ENCODE measurements around the gene CAPZB. TPM values are rescaled to one million over a fixed set of nuclear protein-coding genes. Genes with fewer than 3 reads are reported as not detected.

The CAPZB gene
- total RNA-seq, 1 donor from 2014 or later: 352 TPM

GRCh38 chr1:19400192-19400611, 85.1 kb downstream of the CAPZB start:
- no peak overlapping the region for H3K4me3 Mint-ChIP-seq (ENCODE audit: unreplicated experiment)
- no peak for DNase-seq (ENCODE audit: low spot score)
- no peaks in the 10 kb centered on the region for H3K27me3 Mint-ChIP-seq (ENCODE audit: low read depth)
- peak overlapping the region; percentile 97 for H3K27ac Mint-ChIP-seq (ENCODE audit: unreplicated experiment)
- H3K4me1 Mint-ChIP-seq (ENCODE audit: low read depth): peaks cover 85% of the 10 kb centered on the region
- TF ChIP-seq CTCF (IDR thresholded peaks at IDR 0.05): no peak
- H3K9me3 Mint-ChIP-seq (ENCODE audit: low read depth): no peaks in the 10 kb centered on the region
- peaks cover 7% of the 10 kb centered on the region for H3K36me3 Mint-ChIP-seq (ENCODE audit: low read depth)

DNA sequence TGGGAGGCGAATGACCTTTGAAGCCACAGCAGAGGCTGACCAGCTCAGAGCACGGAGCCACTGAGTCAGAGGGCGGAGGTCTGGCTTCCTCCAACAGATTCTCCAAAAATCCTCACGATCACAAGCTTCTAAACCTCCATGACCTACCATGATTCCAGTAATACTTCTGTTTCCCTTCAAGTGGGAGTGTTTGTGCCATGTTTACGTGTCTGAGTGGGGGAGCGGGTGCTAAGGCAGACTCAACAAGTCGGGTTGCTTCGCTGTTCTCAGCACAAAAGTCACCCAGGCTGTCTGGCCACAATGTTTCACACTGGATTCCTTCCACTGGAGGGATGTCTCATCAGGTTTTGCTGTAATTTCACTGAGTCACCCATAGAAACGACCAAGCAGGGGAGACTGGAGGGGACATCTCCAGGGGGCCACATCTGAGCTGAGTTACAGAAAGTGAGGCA, 87.0 kb downstream of the CAPZB start:
- DNase-seq (ENCODE audit: low spot score): no peak
- peaks cover 76% of the 10 kb centered on the region for H3K4me1 Mint-ChIP-seq (ENCODE audit: low read depth)

GRCh38 chr1:19397217-19397945, 88.0 kb downstream of the CAPZB start:
- H3K27ac Mint-ChIP-seq (ENCODE audit: unreplicated experiment): peak overlapping the region; percentile 97
- H3K27me3 Mint-ChIP-seq (ENCODE audit: low read depth): no peaks in the 10 kb centered on the region
- no peak for TF ChIP-seq CTCF (IDR thresholded peaks at IDR 0.05)
- no peak overlapping the region for H3K4me3 Mint-ChIP-seq (ENCODE audit: unreplicated experiment)
- H3K36me3 Mint-ChIP-seq (ENCODE audit: low read depth): peaks cover 2% of the 10 kb centered on the region
- DNase-seq (ENCODE audit: low spot score): no peak
- H3K4me1 Mint-ChIP-seq (ENCODE audit: low read depth): peaks cover 69% of the 10 kb centered on the region
- H3K9me3 Mint-ChIP-seq (ENCODE audit: low read depth): no peaks in the 10 kb centered on the region

More for the DNA sequence above, 87.0 kb downstream of the CAPZB start:
- Mint-ChIP-seq H3K4me3 (ENCODE audit: unreplicated experiment) (no peak overlapping the region), H3K27ac (ENCODE audit: unreplicated experiment) (peak overlapping the region; percentile 97), H3K36me3 (ENCODE audit: low read depth) (peaks cover 6% of the 10 kb centered on the region), H3K9me3 (ENCODE audit: low read depth) (no peaks in the 10 kb centered on the region), H3K27me3 (ENCODE audit: low read depth) (no peaks in the 10 kb centered on the region)
- TF ChIP-seq CTCF (IDR thresholded peaks at IDR 0.05): peak; percentile 81

- no peak overlapping the region for H3K4me3 Mint-ChIP-seq (ENCODE audit: unreplicated experiment)
- peaks cover 2% of the 10 kb centered on the region for H3K36me3 Mint-ChIP-seq (ENCODE audit: low read depth)
- peaks cover 68% of the 10 kb centered on the region for H3K4me1 Mint-ChIP-seq (ENCODE audit: low read depth)
- H3K27me3 Mint-ChIP-seq (ENCODE audit: low read depth): no peaks in the 10 kb centered on the region
- H3K9me3 Mint-ChIP-seq (ENCODE audit: low read depth): no peaks in the 10 kb centered on the region
- no peak for TF ChIP-seq CTCF (IDR thresholded peaks at IDR 0.05)
- no peak for DNase-seq (ENCODE audit: low spot score)
- no peak overlapping the region for H3K27ac Mint-ChIP-seq (ENCODE audit: unreplicated experiment)
These were observed 89.1 kb downstream of the CAPZB start for GRCh38 chr1:19396280-19396679.

GRCh38 chr1:19395678-19396192, 89.6 kb downstream of the CAPZB start:
- Mint-ChIP-seq H3K27me3 (ENCODE audit: low read depth) (no peaks in the 10 kb centered on the region), H3K4me3 (ENCODE audit: unreplicated experiment) (no peak overlapping the region), H3K4me1 (ENCODE audit: low read depth) (peaks cover 68% of the 10 kb centered on the region), H3K36me3 (ENCODE audit: low read depth) (peaks cover 2% of the 10 kb centered on the region), H3K9me3 (ENCODE audit: low read depth) (no peaks in the 10 kb centered on the region), H3K27ac (ENCODE audit: unreplicated experiment) (peak overlapping the region; percentile 83)
- TF ChIP-seq CTCF (IDR thresholded peaks at IDR 0.05): peak; percentile 50
- no peak for DNase-seq (ENCODE audit: low spot score)

Measured in chondrocyte (in vitro differentiated cells).